Hepatocyte (in vitro differentiated cells): ENCODE data around the gene WDR62. TPM values are rescaled to one million over a fixed set of nuclear protein-coding genes. Genes with fewer than 3 reads are reported as not detected.

Experiments
- DNase-seq: peaks from one replicate; pipeline ENCODE4 v3.0.0-alpha.2; 2016; ENCODE audit warnings: low spot score
- H2AFZ ChIP-seq: fragments of 200-600 bp; sonication (generic); 2 replicates; pipeline ENCODE4 v1.6.0; 2016; ENCODE audit warnings: antibody characterized with exemption, mild to moderate bottlenecking
- H3K27ac ChIP-seq: fragments of 200-600 bp; sonication (generic); 2 replicates; pipeline ENCODE4 v1.5.1; 2016; ENCODE audit warnings: mild to moderate bottlenecking
- H3K27me3 ChIP-seq: fragments of 200-600 bp; sonication (generic); 2 replicates; pipeline ENCODE4 v1.6.1; 2016
- H3K36me3 ChIP-seq: fragments of 200-600 bp; sonication (generic); replicated peaks from 2 replicates; pipeline ENCODE4 v1.5.1; 2016; ENCODE audit warnings: low read depth; ENCODE audit not compliant: insufficient read depth
- H3K4me1 ChIP-seq: fragments of 200-600 bp; sonication (generic); 2 replicates; pipeline ENCODE4 v1.5.1; 2016; ENCODE audit warnings: mild to moderate bottlenecking, moderate library complexity; ENCODE audit not compliant: insufficient read depth
- H3K4me2 ChIP-seq: fragments of 200-600 bp; sonication (generic); 2 replicates; pipeline ENCODE4 v1.6.0; 2016
- H3K4me3 ChIP-seq: fragments of 200-600 bp; sonication (generic); 2 replicates; pipeline ENCODE4 v1.5.1; 2016; ENCODE audit warnings: mild to moderate bottlenecking
- H3K79me2 ChIP-seq: fragments of 200-600 bp; sonication (generic); 2 replicates; pipeline ENCODE4 v1.6.0; 2017; ENCODE audit warnings: mild to moderate bottlenecking
- H3K9me2 ChIP-seq: fragments of 200-600 bp; sonication (generic); replicated peaks from 2 replicates; pipeline ENCODE4 v1.6.0; 2017; ENCODE audit warnings: mild to moderate bottlenecking; ENCODE audit not compliant: insufficient read depth
- H3K9me3 ChIP-seq: fragments of 200-600 bp; sonication (generic); 2 replicates; pipeline ENCODE4 v1.5.1; 2016; ENCODE audit warnings: low read depth, mild to moderate bottlenecking
- H4K20me1 ChIP-seq: fragments of 200-600 bp; sonication (generic); 2 replicates; pipeline ENCODE4 v1.6.0; 2016; ENCODE audit warnings: mild to moderate bottlenecking; ENCODE audit not compliant: insufficient read depth, poor library complexity, severe bottlenecking
- CTCF ChIP-seq: fragments of 200-600 bp; sonication (generic); IDR thresholded peaks from 2 replicates; pipeline ENCODE4 v1.5.1; 2016; ENCODE audit warnings: antibody characterized with exemption, mild to moderate bottlenecking; ENCODE audit not compliant: poor library complexity
- EZH2 ChIP-seq: fragments of 200-600 bp; sonication (generic); IDR thresholded peaks from 2 replicates; pipeline ENCODE4 v1.6.1; 2016; ENCODE audit warnings: antibody characterized with exemption, mild to moderate bottlenecking, borderline replicate concordance
- EZH2phosphoT487 ChIP-seq: fragments of 200-600 bp; sonication (generic); IDR thresholded peaks from one replicate; pipeline ENCODE4 v1.6.1; 2018; ENCODE audit warnings: antibody characterized with exemption, mild to moderate bottlenecking, low read depth, moderate library complexity; ENCODE audit not compliant: unreplicated experiment, severe bottlenecking
- WGBS: methylation state at CpG from one replicate; pipeline ENCODE4 v1.1.6; 2016; ENCODE audit warnings: low lambda C conversion rate; ENCODE audit errors: missing lambda C conversion rate; 5-methylcytosine and 5-hydroxymethylcytosine counted together
- polyA plus RNA-seq: library from polyadenylated mRNA; unstranded; fragments of >200 nt; fragmentation: Nextera tagmentation; extraction: Ambion mirVana; gene quantifications from 2 replicates; pipeline ENCODE4 v1.2.1, GENCODE V29; 2016
- total RNA-seq: library from RNA; depleted of rRNA; stranded (reverse); fragments of >200 nt; gene quantifications from 2 replicates; pipeline ENCODE4 v1.2.3, GENCODE V29; 2014

The WDR62 gene
- total RNA-seq = 1.8 and 2.1 TPM in 2 replicates
- 1.2 and 4.6 TPM in 2 replicates for polyA plus RNA-seq

DNA sequence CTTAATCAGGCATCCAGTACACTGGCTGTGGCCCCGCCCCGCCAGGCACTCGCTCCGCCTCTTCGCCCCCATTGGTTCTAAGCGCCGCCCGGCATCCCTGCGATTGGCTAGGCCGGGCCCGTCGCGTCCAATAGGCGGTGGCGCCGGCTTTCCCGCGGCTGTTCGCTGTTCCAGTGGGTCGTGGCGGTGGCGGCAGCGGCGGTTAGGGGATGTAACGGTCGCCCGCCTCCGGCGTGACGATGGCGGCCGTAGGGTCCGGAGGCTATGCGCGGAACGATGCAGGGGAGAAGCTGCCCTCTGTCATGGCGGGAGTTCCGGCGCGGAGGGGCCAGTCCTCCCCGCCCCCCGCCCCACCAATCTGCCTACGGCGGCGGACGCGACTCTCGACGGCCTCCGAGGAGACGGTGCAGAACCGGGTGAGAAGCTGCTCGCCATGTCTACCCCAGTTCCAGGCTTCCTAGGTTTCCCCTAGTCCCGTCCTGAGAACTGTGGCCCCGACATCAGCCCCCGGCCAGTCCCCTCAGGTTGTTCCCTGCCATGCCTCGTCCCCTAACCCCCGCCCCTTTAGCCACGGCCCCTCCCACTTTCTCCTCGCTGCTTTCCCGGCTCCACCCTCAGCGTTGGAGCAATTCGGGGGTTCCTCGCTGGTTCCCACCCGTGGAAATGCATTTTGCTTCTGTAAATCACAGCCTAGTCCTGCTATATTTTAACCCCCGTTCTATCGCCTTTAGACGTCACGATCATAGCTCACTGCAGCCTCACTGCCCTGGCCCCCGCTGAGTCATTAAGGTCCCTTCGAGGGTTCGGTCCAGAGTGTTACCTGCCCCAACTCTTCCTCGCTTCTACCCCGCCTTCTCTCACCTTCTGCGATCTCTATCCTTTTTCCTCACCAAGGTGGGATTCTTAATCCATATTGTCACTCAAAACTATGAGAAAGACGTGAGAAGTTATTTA lies at the start of gene WDR62:
Gene WDR62 (plus strand): TSS at position 165 of the 954 bp plus-strand sequence. CDS start 75 bp downstream, at position 240.
- H3K4me1 ChIP-seq = peaks cover 13% of the 10 kb centered on the region
- peak within 1 kb of the TSS; percentile 73 for H3K4me3 ChIP-seq
- H3K27me3 ChIP-seq = no peaks in the 10 kb centered on the region
- no peaks in the 10 kb centered on the region for H3K9me3 ChIP-seq
- H3K9me2 ChIP-seq = no peaks in the 10 kb centered on the region
- peak within 1 kb of the TSS; percentile 92 for H3K27ac ChIP-seq
- no peak for TF ChIP-seq CTCF
- no peak for TF ChIP-seq EZH2phosphoT487
- TF ChIP-seq EZH2 = no peak
- no peaks in the 10 kb centered on the region for H4K20me1 ChIP-seq
- H3K4me2 ChIP-seq = peak within 1 kb of the TSS; percentile 94
- peaks cover 19% of the 10 kb centered on the region for H3K79me2 ChIP-seq
- no peaks in the 10 kb centered on the region for H3K36me3 ChIP-seq
- peak within 1 kb of the TSS; percentile 60 for H2AFZ ChIP-seq
- peak; percentile 97 for DNase-seq
- WGBS = 2% methylated on average over 51 of the region's 76 CpGs

DNA sequence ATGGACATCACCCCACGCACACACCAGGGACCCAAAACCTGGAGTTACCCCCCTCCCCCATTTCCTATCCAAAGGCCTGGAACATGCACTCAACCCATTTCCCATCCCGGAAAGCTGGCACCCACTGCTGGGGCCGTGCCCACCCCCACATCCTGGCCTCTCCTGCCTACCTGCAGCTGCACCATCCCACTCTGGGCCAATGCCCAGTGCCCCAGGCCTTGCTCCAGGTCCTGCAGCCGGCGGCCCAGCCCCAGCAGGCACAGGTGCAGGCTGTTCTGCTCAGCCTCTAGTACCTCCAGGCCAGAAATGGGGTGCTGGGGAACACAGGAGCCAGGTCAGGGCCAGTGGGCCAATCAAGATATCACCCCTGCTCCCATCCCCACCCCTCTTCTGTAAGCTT lies 47.7 kb upstream of the WDR62 start:
- no peaks in the 10 kb centered on the region for H3K27me3 ChIP-seq
- H2AFZ ChIP-seq = no peak overlapping the region
- no peaks in the 10 kb centered on the region for H3K36me3 ChIP-seq
- H3K79me2 ChIP-seq = peaks cover 9% of the 10 kb centered on the region
- H3K9me3 ChIP-seq = no peaks in the 10 kb centered on the region
- H3K4me3 ChIP-seq = no peak overlapping the region
- no peak overlapping the region for H3K4me2 ChIP-seq
- DNase-seq = no peak
- TF ChIP-seq CTCF (no peak), EZH2phosphoT487 (no peak), EZH2 (no peak)
- peaks cover 4% of the 10 kb centered on the region for H3K4me1 ChIP-seq
- no peak overlapping the region for H3K27ac ChIP-seq
- no peaks in the 10 kb centered on the region for H3K9me2 ChIP-seq
- WGBS = 90% methylated on average over 5 of the region's 5 CpGs
- H4K20me1 ChIP-seq = no peaks in the 10 kb centered on the region

DNA sequence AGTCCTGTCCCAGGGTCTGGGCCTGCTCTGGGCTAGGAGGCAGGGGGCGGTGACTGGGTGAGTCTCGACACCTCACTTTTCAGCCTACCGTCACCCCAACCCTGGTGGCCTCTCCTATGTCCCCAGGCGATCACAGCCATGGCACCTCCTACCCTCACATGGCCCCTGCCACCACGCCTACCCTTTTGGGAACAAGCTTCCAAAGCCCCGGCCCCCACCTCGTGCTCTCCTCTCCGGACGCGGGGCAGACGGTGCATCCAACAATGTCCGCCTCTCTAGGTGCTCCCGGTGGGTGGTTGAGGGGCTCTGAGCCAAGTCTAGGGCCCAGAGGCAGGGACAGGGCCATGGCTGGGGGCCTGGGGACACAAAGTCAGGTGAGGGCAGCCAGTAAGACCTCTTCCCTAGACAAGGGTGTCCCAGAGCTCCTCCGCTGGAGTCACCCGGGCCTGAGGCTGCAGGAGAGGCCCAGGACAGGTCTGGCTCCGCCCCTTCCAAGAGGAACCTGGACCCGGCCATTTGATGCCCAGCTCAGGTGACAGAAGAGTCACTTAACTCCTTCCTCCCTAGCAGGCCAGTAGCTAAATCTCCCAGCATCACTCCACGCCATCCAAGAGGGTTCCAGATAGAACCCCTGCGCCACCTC lies 46.2 kb upstream of the WDR62 start, which contains the start of gene SYNE4:
Gene SYNE4 (minus strand): TSS at position 478 of the 643 bp plus-strand sequence. CDS start 132 bp downstream, at position 346.
- TF ChIP-seq EZH2 = no peak
- no peak for TF ChIP-seq CTCF
- TF ChIP-seq EZH2phosphoT487 = no peak
- Histone ChIP-seq H3K27me3 (no peaks in the 10 kb centered on the region), H2AFZ (peak within 1 kb of the TSS; percentile 69), H3K79me2 (peaks cover 14% of the 10 kb centered on the region), H3K9me2 (no peaks in the 10 kb centered on the region), H3K9me3 (no peaks in the 10 kb centered on the region), H4K20me1 (no peaks in the 10 kb centered on the region), H3K4me1 (peaks cover 6% of the 10 kb centered on the region), H3K4me3 (peak within 1 kb of the TSS; percentile 44), H3K27ac (peak within 1 kb of the TSS; percentile 90), H3K36me3 (no peaks in the 10 kb centered on the region), H3K4me2 (peak within 1 kb of the TSS; percentile 97)
- WGBS = 17% methylated on average over 18 of the region's 19 CpGs
- peak; percentile 89 for DNase-seq
